CD8-positive, alpha-beta memory T cell (primary cell): ENCODE data around the gene HINT3. TPM values are rescaled to one million over a fixed set of nuclear protein-coding genes. Genes with fewer than 3 reads are reported as not detected.
"Not testable (repeated sequence)": the region's sequence is repeated elsewhere in the genome, so short reads cannot be mapped to it uniquely, and the experiment has no call there.

ENCODE experiments used
- CTCF ChIA-PET: fragments of 350-600 bp; sonication (Branson Sonifier 250); formaldehyde crosslinking; loops from one replicate; lab custom pipeline; 2021; ENCODE audit warnings: antibody characterized with exemption; lab: Charles Lee
- POLR2A ChIA-PET: fragments of 350-600 bp; sonication (Branson Sonifier 250); formaldehyde crosslinking; loops from one replicate; lab custom pipeline; 2021; ENCODE audit warnings: antibody characterized with exemption; lab: Charles Lee
- DNase-seq, 5 donors: peaks; one replicate each; pipeline versions ENCODE4 v3.0.0 to v3.0.0-alpha.2; 2020 to 2022; ENCODE audit warnings: mixed read lengths in 1 of 5
- H3K27ac ChIP-seq: one replicate; pipeline ENCODE4 v1.7.0; 2013; ENCODE audit warnings: low read depth, mild to moderate bottlenecking, low read length, moderate library complexity
- H3K27me3 ChIP-seq: 2 replicates; pipeline ENCODE4 v1.7.0; 2013; ENCODE audit warnings: low read length, mild to moderate bottlenecking; ENCODE audit not compliant: insufficient read depth, poor library complexity, severe bottlenecking
- H3K36me3 ChIP-seq: 2 replicates; pipeline ENCODE4 v1.7.0; 2013; ENCODE audit warnings: mild to moderate bottlenecking, low read length, moderate library complexity; ENCODE audit not compliant: insufficient read depth
- H3K4me1 ChIP-seq: 2 replicates; pipeline ENCODE4 v1.7.0; 2013; ENCODE audit warnings: mild to moderate bottlenecking, low read length, moderate library complexity; ENCODE audit not compliant: insufficient read depth
- H3K4me3 ChIP-seq: 2 replicates; pipeline ENCODE4 v1.7.0; 2013; ENCODE audit warnings: mild to moderate bottlenecking, low read length
- H3K9me3 ChIP-seq: 2 replicates; pipeline ENCODE4 v1.7.0; 2013; ENCODE audit warnings: mild to moderate bottlenecking, low read length
- H3K27ac Mint-ChIP-seq, 8 donors: one replicate each; pipeline ENCODE4 v1.8.0; 2020 to 2021; ENCODE audit warnings: mixed read lengths in 8 of 8, mild to moderate bottlenecking in 6 of 8, inconsistent platforms in 3 of 8, moderate library complexity in 3 of 8
- H3K27me3 Mint-ChIP-seq, 2 donors: one replicate each; pipeline ENCODE4 v1.8.0; 2020 to 2021; ENCODE audit warnings: mixed read lengths in 2 of 2, mild to moderate bottlenecking in 1 of 2, moderate library complexity in 1 of 2
- H3K36me3 Mint-ChIP-seq, 3 donors: one replicate each; pipeline ENCODE4 v1.8.0; 2020 to 2021; ENCODE audit warnings: mixed read lengths in 3 of 3, inconsistent platforms in 1 of 3, mild to moderate bottlenecking in 1 of 3
- H3K4me1 Mint-ChIP-seq, 3 donors: one replicate each; pipeline ENCODE4 v1.8.0; 2020 to 2021; ENCODE audit warnings: mixed read lengths in 3 of 3, inconsistent platforms in 1 of 3, mild to moderate bottlenecking in 1 of 3
- H3K4me3 Mint-ChIP-seq, 7 donors: one replicate each; pipeline ENCODE4 v1.8.0; 2020 to 2021; ENCODE audit warnings: mixed read lengths in 7 of 7, mild to moderate bottlenecking in 6 of 7, moderate library complexity in 4 of 7, inconsistent platforms in 2 of 7
- H3K9me3 Mint-ChIP-seq, 5 donors: one replicate each; pipeline ENCODE4 v1.8.0; 2020 to 2022; ENCODE audit warnings: mixed read lengths in 5 of 5, mild to moderate bottlenecking in 3 of 5, moderate library complexity in 2 of 5, inconsistent platforms in 1 of 5
- polyA plus RNA-seq: library from polyadenylated mRNA; unstranded; fragments of 300-500 nt; fragmentation: Illumina TruSeq; gene quantifications from one replicate; pipeline ENCODE4 v1.2.3, GENCODE V29; 2021
- total RNA-seq, 2 experiments: library from RNA; stranded (reverse); gene quantifications; one replicate each; pipeline ENCODE4 v1.2.3, GENCODE V29; 2021

The HINT3 gene
- total and polyA plus RNA-seq, 3 experiments from 2014 or later: 10.4 to 12.8 (median 12.1) TPM

- peaks cover 8 to 78% (median 29%) of the 10 kb centered on the region in 3 donors for H3K36me3 Mint-ChIP-seq
- no peaks in the 10 kb centered on the region for H3K4me1 ChIP-seq
- H3K27me3 ChIP-seq: no peaks in the 10 kb centered on the region
- no peak for DNase-seq
- peak overlapping the region in 1 of 8 donors; percentile 78 for H3K27ac Mint-ChIP-seq
- H3K27ac ChIP-seq: no peak overlapping the region
- no peaks in the 10 kb centered on the region for H3K4me1 Mint-ChIP-seq
- H3K27me3 Mint-ChIP-seq: no peaks in the 10 kb centered on the region
- H3K4me3 Mint-ChIP-seq: no peak overlapping the region
- H3K36me3 ChIP-seq: peaks cover 11% of the 10 kb centered on the region
- ChIA-PET POLR2A (no interaction called here), CTCF (no interaction called here)
- H3K9me3 ChIP-seq: no peaks in the 10 kb centered on the region
- no peak overlapping the region for H3K4me3 ChIP-seq
- no peaks in the 10 kb centered on the region for H3K9me3 Mint-ChIP-seq
Measured at GRCh38 chr6:126010040-126010439, 53.5 kb downstream of the HINT3 start.

- H3K27ac ChIP-seq: no peak overlapping the region
- no peaks in the 10 kb centered on the region for H3K27me3 ChIP-seq
- H3K4me3 ChIP-seq: no peak overlapping the region
- CTCF ChIA-PET: no interaction called here
- Mint-ChIP-seq H3K4me3 (no peak overlapping the region), H3K27ac (no peak overlapping the region), H3K36me3 (peaks cover 16 to 84% (median 47%) of the 10 kb centered on the region in 3 donors), H3K4me1 (no peaks in the 10 kb centered on the region), H3K27me3 (no peaks in the 10 kb centered on the region), H3K9me3 (no peaks in the 10 kb centered on the region)
- DNase-seq: no peak
- POLR2A ChIA-PET: no interaction called here
- H3K9me3 ChIP-seq: no peaks in the 10 kb centered on the region
- peaks cover 24% of the 10 kb centered on the region for H3K36me3 ChIP-seq
- H3K4me1 ChIP-seq: no peaks in the 10 kb centered on the region
Measured at GRCh38 chr6:126015863-126016262, 59.3 kb downstream of the HINT3 start.

GRCh38 chr6:126016591-126016990, 60.0 kb downstream of the HINT3 start:
- Mint-ChIP-seq H3K27ac (no peak overlapping the region), H3K4me3 (no peak overlapping the region), H3K9me3 (no peaks in the 10 kb centered on the region), H3K36me3 (peaks cover 24 to 86% (median 50%) of the 10 kb centered on the region in 3 donors), H3K27me3 (no peaks in the 10 kb centered on the region), H3K4me1 (no peaks in the 10 kb centered on the region)
- CTCF ChIA-PET: no interaction called here
- no peak for DNase-seq
- H3K4me1 ChIP-seq: no peaks in the 10 kb centered on the region
- no peaks in the 10 kb centered on the region for H3K9me3 ChIP-seq
- no peaks in the 10 kb centered on the region for H3K27me3 ChIP-seq
- H3K4me3 ChIP-seq: no peak overlapping the region
- H3K27ac ChIP-seq: no peak overlapping the region
- POLR2A ChIA-PET: no interaction called here
- peaks cover 24% of the 10 kb centered on the region for H3K36me3 ChIP-seq

GRCh38 chr6:126017668-126018067, 61.1 kb downstream of the HINT3 start:
- no peaks in the 10 kb centered on the region for H3K4me1 Mint-ChIP-seq
- peaks cover 23 to 85% (median 47%) of the 10 kb centered on the region in 3 donors for H3K36me3 Mint-ChIP-seq
- no peaks in the 10 kb centered on the region for H3K9me3 ChIP-seq
- no peaks in the 10 kb centered on the region for H3K9me3 Mint-ChIP-seq
- POLR2A ChIA-PET: no interaction called here
- CTCF ChIA-PET: no interaction called here
- no peak overlapping the region for H3K27ac ChIP-seq
- no peaks in the 10 kb centered on the region for H3K27me3 ChIP-seq
- H3K4me3 Mint-ChIP-seq: no peak overlapping the region
- no peaks in the 10 kb centered on the region for H3K27me3 Mint-ChIP-seq
- no peak overlapping the region for H3K4me3 ChIP-seq
- no peak overlapping the region for H3K27ac Mint-ChIP-seq
- peaks cover 25% of the 10 kb centered on the region for H3K36me3 ChIP-seq
- no peak for DNase-seq
- no peaks in the 10 kb centered on the region for H3K4me1 ChIP-seq

GRCh38 chr6:126020305-126021050, 63.9 kb downstream of the HINT3 start:
- Mint-ChIP-seq H3K27ac (no peak overlapping the region), H3K4me3 (no peak overlapping the region), H3K36me3 (peaks cover 23 to 80% (median 40%) of the 10 kb centered on the region in 3 donors), H3K4me1 (no peaks in the 10 kb centered on the region), H3K27me3 (no peaks in the 10 kb centered on the region), H3K9me3 (no peaks in the 10 kb centered on the region)
- Histone ChIP-seq H3K9me3 (no peaks in the 10 kb centered on the region), H3K4me3 (no peak overlapping the region), H3K27me3 (no peaks in the 10 kb centered on the region), H3K27ac (no peak overlapping the region), H3K4me1 (no peaks in the 10 kb centered on the region), H3K36me3 (peaks cover 23% of the 10 kb centered on the region)
- DNase-seq: no peak
- POLR2A ChIA-PET: no interaction called here
- CTCF ChIA-PET: no interaction called here

GRCh38 chr6:126023474-126023873, 66.9 kb downstream of the HINT3 start:
- H3K27me3 ChIP-seq, H3K4me1 Mint-ChIP-seq, H3K27ac Mint-ChIP-seq, H3K9me3 Mint-ChIP-seq, H3K4me3 Mint-ChIP-seq, CTCF ChIA-PET, H3K4me1 ChIP-seq, DNase-seq, H3K27ac ChIP-seq, POLR2A ChIA-PET, H3K9me3 ChIP-seq, H3K27me3 Mint-ChIP-seq, H3K4me3 ChIP-seq: not testable (repeated sequence)
- peaks cover 19% of the 10 kb centered on the region for H3K36me3 ChIP-seq
- peaks cover 27 to 79% (median 41%) of the 10 kb centered on the region in 3 donors for H3K36me3 Mint-ChIP-seq

GRCh38 chr6:126026001-126026400, 69.4 kb downstream of the HINT3 start:
- peaks cover 24 to 74% (median 35%) of the 10 kb centered on the region in 3 donors for H3K36me3 Mint-ChIP-seq
- H3K4me1 Mint-ChIP-seq: no peaks in the 10 kb centered on the region
- Histone ChIP-seq H3K9me3 (no peaks in the 10 kb centered on the region), H3K27me3 (no peaks in the 10 kb centered on the region), H3K36me3 (peaks cover 11% of the 10 kb centered on the region), H3K27ac (no peak overlapping the region), H3K4me3 (no peak overlapping the region), H3K4me1 (no peaks in the 10 kb centered on the region)
- no peak for DNase-seq
- no peaks in the 10 kb centered on the region for H3K27me3 Mint-ChIP-seq
- no peak overlapping the region for H3K27ac Mint-ChIP-seq
- POLR2A ChIA-PET: no interaction called here
- no peak overlapping the region for H3K4me3 Mint-ChIP-seq
- H3K9me3 Mint-ChIP-seq: no peaks in the 10 kb centered on the region
- CTCF ChIA-PET: no interaction called here

- no peaks in the 10 kb centered on the region for H3K9me3 Mint-ChIP-seq
- Histone ChIP-seq H3K9me3 (no peaks in the 10 kb centered on the region), H3K4me3 (no peak overlapping the region), H3K27me3 (no peaks in the 10 kb centered on the region), H3K36me3 (peaks cover 5% of the 10 kb centered on the region), H3K27ac (no peak overlapping the region), H3K4me1 (no peaks in the 10 kb centered on the region)
- ChIA-PET CTCF (no interaction called here), POLR2A (no interaction called here)
- H3K4me3 Mint-ChIP-seq: no peak overlapping the region
- no peaks in the 10 kb centered on the region for H3K27me3 Mint-ChIP-seq
- peaks cover 13 to 74% (median 29%) of the 10 kb centered on the region in 3 donors for H3K36me3 Mint-ChIP-seq
- peaks cover 0 to 8% (median 4%) of the 10 kb centered on the region in 3 donors for H3K4me1 Mint-ChIP-seq
- DNase-seq: no peak
- H3K27ac Mint-ChIP-seq: no peak overlapping the region
Measured at GRCh38 chr6:126027601-126028000, 71.0 kb downstream of the HINT3 start.
